HCT116 (cell line): ENCODE measurements around the gene GBP2. TPM values are rescaled to one million over a fixed set of nuclear protein-coding genes. Genes with fewer than 3 reads are reported as not detected.

Source experiments
- ATAC-seq: fragments of 200-7000 bp; cut with Tn5 transposase; 2 replicates; pipeline ENCODE4 v1.9.1; 2020; ENCODE audit warnings: mild to moderate bottlenecking, moderate library complexity
- BruUV-seq: library from RNA; stranded (reverse); fragments of 400-500 nt; replicated peaks from 2 replicates; lab custom pipeline; 2021; lab: Mats Ljungman, UMichigan
- CTCF ChIA-PET: fragments of 300-600 bp; sonication (Branson Sonifier 250); formaldehyde crosslinking; loops from one replicate; lab custom pipeline; 2021; ENCODE audit warnings: antibody characterized with exemption; lab: Charles Lee
- POLR2A ChIA-PET: fragments of 300-600, 350-600 bp; sonication (Branson Sonifier 250); formaldehyde crosslinking; loops from one replicate; lab custom pipeline; 2021; ENCODE audit warnings: antibody characterized with exemption; lab: Charles Lee
- RAD21 ChIA-PET, 2 experiments: fragments of 300-600 bp; sonication (Branson Sonifier 250); formaldehyde crosslinking; loops; one replicate each; lab custom pipeline; 2023; ENCODE audit warnings: low total read pairs in 2 of 2; ENCODE audit not compliant: uncharacterized antibody in 2 of 2, unreplicated experiment in 2 of 2, low non-redundant PET in 1 of 2; lab: Charles Lee
- DNase-seq: peaks from one replicate; pipeline ENCODE4 v3.0.0-alpha.2; 2010; ENCODE audit warnings: low read depth, low spot score
- H2AFZ ChIP-seq: fragments of 200-600 bp; shearing (Covaris generic), sonication (generic); 2 replicates; pipeline ENCODE4 v1.6.1; 2017; ENCODE audit warnings: low read depth, mixed run types, mixed read lengths, antibody characterized with exemption, low read length; ENCODE audit not compliant: poor library complexity, severe bottlenecking
- H3K27ac ChIP-seq: 2 replicates; pipeline ENCODE4 v1.5.1; 2012; ENCODE audit warnings: low read depth, low read length
- H3K27me3 ChIP-seq: fragments of 200-600 bp; sonication (generic); 2 replicates; pipeline ENCODE4 v1.6.1; 2016; ENCODE audit warnings: mixed run types, low read length, mixed read lengths; ENCODE audit not compliant: insufficient read depth
- H3K36me3 ChIP-seq, 2 experiments: fragments of 200-500 bp in 1 of 2; fragments of 200-600 bp in 1 of 2; sonication (Bioruptor generic) in 1 of 2; sonication (generic) in 1 of 2; 2 replicates each; pipeline versions ENCODE4 v1.5.1 to v1.6.1; 2014 to 2016; ENCODE audit warnings: low read length in 2 of 2, inconsistent platforms in 1 of 2, mixed read lengths in 1 of 2, mixed run types in 1 of 2; ENCODE audit not compliant: insufficient read depth in 2 of 2, control insufficient read depth in 1 of 2
- H3K4me1 ChIP-seq, 2 experiments: fragments of 200-600 bp in 1 of 2; sonication (generic) in 1 of 2; 2 replicates each; pipeline versions ENCODE4 v1.5.1 to v1.6.1; 2012 to 2017; ENCODE audit warnings: low read length in 2 of 2, inconsistent platforms in 1 of 2, mild to moderate bottlenecking in 1 of 2, mixed read lengths in 1 of 2, mixed run types in 1 of 2, moderate library complexity in 1 of 2; ENCODE audit not compliant: insufficient read depth in 2 of 2, control insufficient read depth in 1 of 2
- H3K4me2 ChIP-seq: fragments of 200-600 bp; sonication (generic); 2 replicates; pipeline ENCODE4 v1.6.1; 2017; ENCODE audit warnings: mixed run types, low read length, mixed read lengths
- H3K4me3 ChIP-seq, 2 experiments: fragments of 200-600 bp in 1 of 2; sonication (generic) in 1 of 2; replicated peaks in 1 of 2; 2 replicates each; pipeline ENCODE4 v1.5.1; 2011 to 2016; ENCODE audit warnings: low read length in 2 of 2, control low read depth in 1 of 2, low read depth in 1 of 2, mild to moderate bottlenecking in 1 of 2, mixed read lengths in 1 of 2, mixed run types in 1 of 2
- H3K79me2 ChIP-seq: fragments of 200-600 bp; sonication (generic); 2 replicates; pipeline ENCODE4 v1.6.1; 2017; ENCODE audit warnings: mild to moderate bottlenecking, mixed run types, low read length, moderate library complexity, mixed read lengths; ENCODE audit not compliant: insufficient read depth
- H3K9ac ChIP-seq: fragments of 200-600 bp; sonication (generic); 2 replicates; pipeline ENCODE4 v1.6.1; 2016; ENCODE audit warnings: low read length, mixed read lengths
- H3K9me2 ChIP-seq: fragments of 200-600 bp; sonication (generic), shearing (Covaris generic); 2 replicates; pipeline ENCODE4 v1.6.1; 2017; ENCODE audit warnings: mixed run types, mild to moderate bottlenecking, moderate library complexity; ENCODE audit not compliant: insufficient read depth
- H3K9me3 ChIP-seq, 2 experiments: fragments of 200-500 bp in 1 of 2; fragments of 200-600 bp in 1 of 2; sonication (Bioruptor generic) in 1 of 2; sonication (generic) in 1 of 2; 2 replicates each; pipeline ENCODE4 v1.6.1; 2014 to 2017; ENCODE audit warnings: low read length in 2 of 2, mixed read lengths in 2 of 2, inconsistent platforms in 1 of 2, low read depth in 1 of 2, mild to moderate bottlenecking in 1 of 2, mixed run types in 1 of 2, moderate library complexity in 1 of 2; ENCODE audit not compliant: control insufficient read depth in 1 of 2, insufficient read depth in 1 of 2
- H4K20me1 ChIP-seq: fragments of 200-600 bp; sonication (generic), shearing (Covaris generic); 2 replicates; pipeline ENCODE4 v1.6.1; 2017; ENCODE audit warnings: mixed run types, mild to moderate bottlenecking, moderate library complexity; ENCODE audit not compliant: insufficient read depth
- ATF3 ChIP-seq: IDR thresholded peaks from 2 replicates; pipeline ENCODE4 v1.6.1; 2012
- CBX3 ChIP-seq: IDR thresholded peaks from 2 replicates; pipeline ENCODE4 v1.6.1; 2012; ENCODE audit warnings: low read depth
- CEBPB ChIP-seq: IDR thresholded peaks from 2 replicates; pipeline ENCODE4 v1.6.1; 2012; ENCODE audit warnings: low read depth
- ELF1 ChIP-seq: IDR thresholded peaks from 2 replicates; pipeline ENCODE4 v1.6.1; 2012; ENCODE audit warnings: low read depth, borderline replicate concordance
- EZH2 ChIP-seq: fragments of 200-600 bp; sonication (generic); IDR thresholded peaks from 2 replicates; pipeline ENCODE4 v1.6.1; 2017; ENCODE audit warnings: antibody characterized with exemption, mixed run types
- FOSL1 ChIP-seq: IDR thresholded peaks from 2 replicates; pipeline ENCODE4 v1.6.1; 2012; ENCODE audit warnings: low read depth
- MAX ChIP-seq: IDR thresholded peaks from 2 replicates; pipeline ENCODE4 v1.6.1; 2012
- REST ChIP-seq: IDR thresholded peaks from 2 replicates; pipeline ENCODE4 v1.6.1; 2012; ENCODE audit warnings: low read depth
- SIN3A ChIP-seq: IDR thresholded peaks from 2 replicates; pipeline ENCODE4 v1.6.1; 2012; ENCODE audit warnings: low read depth
- SP1 ChIP-seq: IDR thresholded peaks from 2 replicates; pipeline ENCODE4 v1.6.1; 2012; ENCODE audit warnings: low read depth
- SRF ChIP-seq: IDR thresholded peaks from 2 replicates; pipeline ENCODE4 v1.6.1; 2012; ENCODE audit warnings: low read depth
- TCF7L2 ChIP-seq: IDR thresholded peaks from 2 replicates; pipeline ENCODE4 v1.7.0; 2011; ENCODE audit warnings: borderline replicate concordance, inconsistent platforms; ENCODE audit not compliant: insufficient read depth, insufficient read length; ENCODE audit errors: extremely low read depth
- ZBTB33 ChIP-seq: IDR thresholded peaks from 2 replicates; pipeline ENCODE4 v1.6.1; 2011; ENCODE audit warnings: mild to moderate bottlenecking, low read length, moderate library complexity; ENCODE audit not compliant: insufficient replicate concordance; ENCODE audit errors: extremely low read depth
- ZFX ChIP-seq: fragments of 450-650 bp; IDR thresholded peaks from 2 replicates; pipeline ENCODE4 v1.6.1; 2017
- ZNF274 ChIP-seq: fragments of 200-500 bp; sonication (Bioruptor generic); IDR thresholded peaks from 2 replicates; pipeline ENCODE4 v1.6.1; 2014; ENCODE audit warnings: mild to moderate bottlenecking, low read depth, low read length, inconsistent platforms
- intact Hi-C: fragments of 100-400 bp; cut with micrococcal nuclease; formaldehyde crosslinking; loops from 2 replicates; pipeline ENCODE4 v1.10.0; 2022
- total RNA-seq: library from RNA; stranded (reverse); gene quantifications from one replicate; pipeline ENCODE4 v1.2.1, GENCODE V29; 2021; ENCODE audit not compliant: unreplicated experiment

GBP2 gene
- total RNA-seq, 1 experiment from 2014 or later: 0.98 TPM

GRCh38 chr1:89063094-89063493 is 62.8 kb downstream of the GBP2 start:
- TF ChIP-seq SIN3A (no peak), CEBPB (no peak), SP1 (no peak), ZFX (no peak), CBX3 (no peak), SRF (no peak), ZBTB33 (no peak), FOSL1 (no peak), ZNF274 (no peak), MAX (no peak), ATF3 (no peak), REST (no peak), ELF1 (no peak), EZH2 (no peak), TCF7L2 (no peak)
- no peaks in the 10 kb centered on the region for H3K27me3 ChIP-seq
- H3K9ac ChIP-seq: no peak overlapping the region
- H3K36me3 ChIP-seq: no peaks in the 10 kb centered on the region
- H3K27ac ChIP-seq: no peak overlapping the region
- intact Hi-C loops: no loop called here
- H3K79me2 ChIP-seq: no peaks in the 10 kb centered on the region
- no peak overlapping the region for H3K4me3 ChIP-seq
- DNase-seq (no peak), ATAC-seq (no peak)
- no TSS peak for BruUV-seq
- H3K9me3 ChIP-seq: no peaks in the 10 kb centered on the region
- CTCF ChIA-PET: no interaction called here
- RAD21 ChIA-PET: no interaction called here
- H3K4me1 ChIP-seq: no peaks in the 10 kb centered on the region
- POLR2A ChIA-PET: no interaction called here
- H3K9me2 ChIP-seq: no peaks in the 10 kb centered on the region
- H2AFZ ChIP-seq: no peak overlapping the region
- H4K20me1 ChIP-seq: no peaks in the 10 kb centered on the region
- no peak overlapping the region for H3K4me2 ChIP-seq
